Activated effector memory CD4-positive, alpha-beta T cell treated with Interleukin-2 at 50 U/mL for 16 hours (primary cell): ENCODE measurements around the gene CACNA2D1.

Experiments used
- DNase-seq: peaks from one replicate; pipeline ENCODE4 v3.0.0-alpha.2; 2020

Gene CACNA2D1

DNA sequence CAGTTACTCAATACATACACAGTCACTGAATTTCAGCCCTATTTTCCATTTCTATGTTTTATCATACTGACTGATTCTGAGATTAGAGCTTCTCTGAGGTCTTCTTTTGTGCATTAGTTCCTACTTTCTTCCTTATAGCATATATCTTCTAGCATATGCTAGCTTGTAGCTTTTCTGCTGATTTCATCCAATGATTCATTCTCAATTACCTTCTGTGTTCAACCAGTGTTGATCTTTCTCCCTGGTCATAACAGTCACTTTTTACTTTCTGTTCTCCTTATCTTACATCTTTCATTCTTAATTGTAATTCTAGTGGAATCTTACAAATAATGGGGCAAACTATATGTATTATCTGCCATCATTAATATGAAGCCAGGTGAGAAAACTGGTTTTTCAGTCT is 514.2 kb downstream of the CACNA2D1 start:
- no peak for DNase-seq

DNA sequence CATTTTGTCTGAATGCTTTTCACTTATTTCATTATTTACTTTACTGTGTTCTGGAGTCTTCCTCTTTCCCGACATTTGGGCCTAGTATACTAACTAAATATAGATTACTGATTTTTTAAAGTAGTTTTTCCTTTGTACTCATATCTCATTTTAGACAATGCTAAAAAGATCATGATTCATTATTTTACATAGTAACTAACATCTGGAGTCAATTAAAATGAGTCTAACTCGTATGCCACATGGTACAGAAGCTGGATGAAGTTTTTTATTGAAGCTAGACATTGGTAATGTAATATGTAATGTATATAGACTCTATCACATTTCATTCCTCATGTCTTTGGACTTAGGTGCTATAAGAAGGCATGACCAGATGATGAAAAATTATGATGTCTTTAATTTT is 517.4 kb downstream of the CACNA2D1 start:
- no peak for DNase-seq

DNA sequence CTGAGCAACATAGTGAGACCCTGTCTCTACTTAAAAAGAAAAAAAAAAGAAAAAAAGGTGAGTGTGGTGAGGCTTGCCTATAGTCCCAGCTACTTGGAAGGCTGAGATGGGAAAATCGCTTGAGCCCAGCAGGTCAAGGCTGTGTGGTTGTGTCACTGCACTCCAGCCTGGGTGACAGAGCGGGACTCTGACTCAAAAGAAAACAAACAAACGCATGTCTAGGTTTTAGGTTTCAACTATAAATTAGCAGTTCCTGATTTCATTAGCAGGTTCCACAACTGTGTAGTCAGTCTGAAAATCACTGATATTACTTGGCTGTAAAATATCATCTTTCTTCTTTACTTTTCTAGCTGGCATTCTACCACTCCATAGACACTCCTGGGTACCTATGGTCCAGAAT is 518.0 kb downstream of the CACNA2D1 start:
- DNase-seq = no peak

DNA sequence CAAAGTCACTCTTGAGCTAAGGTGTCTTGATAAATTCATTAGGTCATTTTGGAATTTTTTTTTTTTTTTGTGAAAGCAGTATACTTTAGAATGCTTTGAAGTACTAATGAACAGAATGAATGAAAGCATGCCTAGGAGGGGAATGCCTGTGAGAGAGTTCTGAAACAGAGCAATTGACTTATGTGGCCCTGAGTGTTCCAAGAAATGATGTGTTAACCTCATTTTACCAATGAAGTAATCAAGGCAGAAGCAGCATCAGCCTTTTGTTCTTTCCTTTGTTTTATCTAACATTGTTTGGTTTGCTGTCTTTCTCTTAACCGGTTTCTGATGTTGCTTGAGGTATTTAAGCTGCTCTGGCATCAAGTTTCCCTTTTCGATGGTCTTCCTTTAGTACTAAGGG is 519.1 kb downstream of the CACNA2D1 start:
- no peak for DNase-seq

DNA sequence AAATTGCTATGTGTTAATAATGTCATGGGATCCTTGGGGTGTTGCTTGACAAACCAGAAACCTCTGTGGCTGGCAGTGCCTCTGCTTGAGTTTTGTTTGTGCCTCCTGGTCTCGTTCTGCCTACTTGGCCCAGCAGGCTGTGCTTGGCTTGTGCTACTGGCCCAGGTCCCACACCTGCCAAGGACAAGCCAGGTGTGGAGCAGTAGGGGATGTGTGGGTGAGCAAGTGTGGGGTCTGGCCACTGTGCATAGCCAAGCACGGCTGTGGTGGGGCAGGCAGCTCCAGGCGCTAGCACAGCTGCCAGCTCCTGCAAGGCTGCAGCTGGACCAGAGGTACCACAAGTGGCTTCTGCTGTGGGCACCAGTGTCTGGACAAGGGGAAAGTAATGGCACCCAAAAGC is 524.1 kb downstream of the CACNA2D1 start:
- DNase-seq = no peak

DNA sequence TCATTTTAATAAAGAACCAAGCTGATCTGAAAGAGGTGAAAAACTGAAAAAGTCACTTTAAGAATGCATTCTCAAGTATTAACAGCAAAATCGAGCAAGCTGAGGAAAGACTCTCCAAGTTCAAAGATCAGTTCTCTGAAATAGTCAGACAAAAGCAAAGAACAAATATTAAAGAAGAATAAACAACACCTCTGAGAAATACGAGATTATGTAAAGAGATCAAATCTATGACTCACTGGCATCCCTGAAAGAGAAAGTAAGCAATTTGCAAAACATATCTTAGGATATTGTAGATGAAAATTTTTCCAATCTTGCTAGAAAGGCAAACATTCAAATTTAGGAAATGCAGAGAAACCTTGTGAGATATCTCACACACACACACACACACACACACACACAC is 535.4 kb downstream of the CACNA2D1 start:
- DNase-seq = no peak

DNA sequence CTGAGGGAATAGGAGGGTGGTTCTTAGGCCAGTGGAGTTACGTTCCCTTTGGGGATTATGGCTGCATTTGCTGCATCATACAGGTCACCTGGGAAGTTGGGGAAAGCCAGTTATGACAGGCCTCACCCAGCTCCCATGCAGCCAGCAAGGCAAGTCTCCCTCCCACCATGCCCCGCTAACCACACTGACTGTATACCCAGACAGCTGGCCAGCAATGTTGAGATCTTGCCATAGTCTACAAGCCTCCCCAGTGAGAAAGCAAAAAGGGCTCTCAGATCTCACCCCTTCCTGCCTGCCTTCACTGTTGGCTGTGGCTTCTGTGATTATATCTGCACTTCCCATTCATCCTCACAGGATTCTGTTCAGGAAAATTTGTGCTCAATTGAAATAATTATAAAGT is 540.5 kb downstream of the CACNA2D1 start:
- DNase-seq = no peak

DNA sequence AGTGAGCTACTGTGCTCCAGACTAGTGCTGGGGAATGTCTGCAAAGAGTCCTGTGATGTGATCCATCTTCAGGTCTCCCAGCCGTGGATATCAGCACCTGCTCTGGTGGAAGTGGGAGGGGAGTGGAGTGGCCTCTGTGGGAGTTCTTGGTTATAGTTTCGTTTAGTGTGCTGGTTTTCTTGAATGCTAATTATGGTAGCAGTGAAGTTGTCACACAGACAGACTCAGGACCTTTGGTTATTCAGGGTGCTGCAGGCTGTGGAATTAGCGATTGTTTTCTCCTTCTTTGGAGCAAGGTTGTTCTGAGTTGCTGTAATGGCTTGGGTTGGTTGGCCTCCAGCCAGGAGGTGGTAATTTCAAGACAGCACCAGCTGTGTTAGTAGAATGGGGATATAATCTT is 541.0 kb downstream of the CACNA2D1 start:
- DNase-seq = no peak
